Right lobe of liver (tissue), 6 donors: Measurements from ENCODE around the gene ZNF341. TPM values are rescaled to one million over a fixed set of nuclear protein-coding genes. Genes with fewer than 3 reads are reported as not detected.

ENCODE experiments used
- ATAC-seq, 4 donors: fragments of 200-7000 bp; cut with Tn5 transposase; one replicate each; pipeline ENCODE4 v1.9.1; 2020; ENCODE audit warnings: mild to moderate bottlenecking in 4 of 4, moderate library complexity in 4 of 4
- DNase-seq, 3 donors: peaks; one replicate each; pipeline ENCODE4 v3.0.0-alpha.2; 2020
- H3K27ac ChIP-seq, 3 donors: fragments of 200-600 bp; one replicate each; pipeline ENCODE4 v1.8.0; 2022
- H3K27me3 ChIP-seq, 2 donors: fragments of 200-600 bp; one replicate each; pipeline ENCODE4 v1.8.0; 2022
- H3K36me3 ChIP-seq, 4 donors: fragments of 200-600 bp; sonication (generic) in 1 of 4; one replicate each; pipeline versions ENCODE4 v1.5.1 to v1.8.0; 2017 to 2022; ENCODE audit warnings: control low read depth in 1 of 4
- H3K4me1 ChIP-seq, 4 donors: fragments of 200-600 bp; sonication (generic) in 1 of 4; one replicate each; pipeline versions ENCODE4 v1.5.1 to v1.8.0; 2017 to 2022; ENCODE audit warnings: control low read depth in 1 of 4
- H3K4me3 ChIP-seq, 3 donors: fragments of 200-600 bp; one replicate each; pipeline ENCODE4 v1.8.0; 2022
- H3K9me3 ChIP-seq, 4 donors: fragments of 200-600 bp; sonication (generic) in 1 of 4; one replicate each; pipeline versions ENCODE4 v1.5.1 to v1.8.0; 2017 to 2022; ENCODE audit warnings: control low read depth in 1 of 4
- CTCF ChIP-seq, 4 donors: fragments of 200-600 bp in 3 of 4; fragments of 450-650 bp in 1 of 4; IDR thresholded peaks; one replicate each; pipeline versions ENCODE4 v1.5.1 to v1.8.0; 2016 to 2022; ENCODE audit warnings: antibody characterized with exemption in 4 of 4, mild to moderate bottlenecking in 2 of 4
- POLR2A ChIP-seq: fragments of 450-650 bp; IDR thresholded peaks from one replicate; pipeline ENCODE4 v1.6.1; 2017; ENCODE audit warnings: antibody characterized with exemption, mild to moderate bottlenecking
- WGBS: methylation state at CpG from one replicate; pipeline ENCODE4 v1.1.6; 2018; ENCODE audit warnings: low coverage, low lambda C conversion rate; ENCODE audit not compliant: insufficient coverage; ENCODE audit errors: missing lambda C conversion rate; 5-methylcytosine and 5-hydroxymethylcytosine counted together
- intact Hi-C, 2 donors: fragments of 100-400 bp; cut with DNase I; formaldehyde crosslinking; loops; one replicate each; pipeline versions ENCODE4 v1.11.2 to v1.14.1; 2022
- total RNA-seq, 6 experiments: library from RNA; depleted of rRNA in 2 of 6; stranded (reverse); fragments of >200 nt in 2 of 6; fragmentation: NEBNext Ultra II Directional in 3 of 6; extraction: Animal tissue kit (Norgen Biotek cat#: 25700) in 3 of 6; gene quantifications; one replicate each; pipeline versions ENCODE4 v1.1.0 to v1.2.4, GENCODE V29; 2016 to 2023
- donor health status: DM: no; HTN: yes; CAD: no.
- donor health status: DM: no; HTN: no; CAD: no.
- donor health status: DM: no; HTN: no; CAD: no.
- donor health status: DM: no; HTN: yes; CAD: no.
- donor health status: DM: no; HTN: yes; CAD: no.

Gene ZNF341
- total RNA-seq, 6 experiments from 2014 or later = 0.99 to 2.0 (median 1.6) TPM

- TF ChIP-seq POLR2A (no peak), CTCF (IDR thresholded peaks at IDR 0.05) (no peak)
- no peaks in the 10 kb centered on the region for H3K4me1 ChIP-seq
- DNase-seq = no peak
- no peaks in the 10 kb centered on the region for H3K27me3 ChIP-seq
- intact Hi-C loops = no loop called here
- no peaks in the 10 kb centered on the region for H3K9me3 ChIP-seq
- no peak for ATAC-seq
- no peak overlapping the region for H3K4me3 ChIP-seq
- H3K36me3 ChIP-seq = no peaks in the 10 kb centered on the region
- 83% methylated on average over 1 of the region's 1 CpG for WGBS
- no peak overlapping the region for H3K27ac ChIP-seq
Observed at GRCh38 chr20:33781945-33782344, 50.1 kb downstream of the ZNF341 start.

- Histone ChIP-seq H3K4me1 (no peaks in the 10 kb centered on the region), H3K4me3 (no peak overlapping the region), H3K36me3 (no peaks in the 10 kb centered on the region), H3K27me3 (no peaks in the 10 kb centered on the region), H3K27ac (no peak overlapping the region), H3K9me3 (no peaks in the 10 kb centered on the region)
- TF ChIP-seq CTCF (IDR thresholded peaks at IDR 0.05) = no peak
- TF ChIP-seq POLR2A = no peak
- no peak for ATAC-seq
- intact Hi-C loops = no loop called here
- WGBS = 86% methylated on average over 4 of the region's 5 CpGs
- DNase-seq = no peak
Observed at GRCh38 chr20:33783256-33783655, 51.5 kb downstream of the ZNF341 start.

GRCh38 chr20:33783818-33784217 is 52.0 kb downstream of the ZNF341 start:
- intact Hi-C loops = no loop called here
- Histone ChIP-seq H3K27me3 (no peaks in the 10 kb centered on the region), H3K4me1 (no peaks in the 10 kb centered on the region), H3K4me3 (no peak overlapping the region), H3K9me3 (no peaks in the 10 kb centered on the region), H3K36me3 (no peaks in the 10 kb centered on the region), H3K27ac (no peak overlapping the region)
- ATAC-seq (no peak), DNase-seq (no peak)
- 87% methylated on average over 4 of the region's 5 CpGs for WGBS
- TF ChIP-seq POLR2A (no peak), CTCF (IDR thresholded peaks at IDR 0.05) (no peak)

- Histone ChIP-seq H3K4me3 (no peak overlapping the region), H3K4me1 (no peaks in the 10 kb centered on the region), H3K27me3 (no peaks in the 10 kb centered on the region), H3K9me3 (no peaks in the 10 kb centered on the region), H3K27ac (no peak overlapping the region), H3K36me3 (no peaks in the 10 kb centered on the region)
- intact Hi-C loops = no loop called here
- TF ChIP-seq POLR2A = no peak
- TF ChIP-seq CTCF (IDR thresholded peaks at IDR 0.05) = no peak
- no peak for DNase-seq
- WGBS = 96% methylated on average over 2 of the region's 2 CpGs
- no peak for ATAC-seq
Observed at GRCh38 chr20:33784225-33784624, 52.4 kb downstream of the ZNF341 start.

- no peaks in the 10 kb centered on the region for H3K36me3 ChIP-seq
- WGBS = 84% methylated on average over 5 of the region's 5 CpGs
- H3K4me1 ChIP-seq = no peaks in the 10 kb centered on the region
- ATAC-seq = no peak
- no peak overlapping the region for H3K27ac ChIP-seq
- TF ChIP-seq CTCF (IDR thresholded peaks at IDR 0.05) (no peak), POLR2A (no peak)
- no peaks in the 10 kb centered on the region for H3K9me3 ChIP-seq
- intact Hi-C loops = no loop called here
- no peak overlapping the region for H3K4me3 ChIP-seq
- DNase-seq = no peak
- no peaks in the 10 kb centered on the region for H3K27me3 ChIP-seq
Observed at GRCh38 chr20:33785503-33785902, 53.7 kb downstream of the ZNF341 start.
